Astrocyte of the cerebellum (primary cell): Measurements from ENCODE around the gene TMSB4X.

Experiments
- DNase-seq: peaks from one replicate; pipeline ENCODE4 v3.0.0-alpha.2; 2011; ENCODE audit warnings: low read depth
- H3K4me3 ChIP-seq: 2 replicates; pipeline ENCODE4 v1.5.1; 2011; ENCODE audit warnings: mild to moderate bottlenecking, low read depth, low read length, moderate library complexity
- in situ Hi-C: cut with HindIII; loops from 2 replicates; pipeline ENCODE4 v1.10.0; 2017; ENCODE audit warnings: low sequenced_read_pairs
- TF ChIP-seq, protein P1 (sequence below): IDR thresholded peaks from 2 replicates; pipeline ENCODE4 v1.5.1; 2012; ENCODE audit warnings: low read length, low read depth, moderate library complexity, mild to moderate bottlenecking; ENCODE audit errors: missing control alignments

The TMSB4X gene

DNA sequence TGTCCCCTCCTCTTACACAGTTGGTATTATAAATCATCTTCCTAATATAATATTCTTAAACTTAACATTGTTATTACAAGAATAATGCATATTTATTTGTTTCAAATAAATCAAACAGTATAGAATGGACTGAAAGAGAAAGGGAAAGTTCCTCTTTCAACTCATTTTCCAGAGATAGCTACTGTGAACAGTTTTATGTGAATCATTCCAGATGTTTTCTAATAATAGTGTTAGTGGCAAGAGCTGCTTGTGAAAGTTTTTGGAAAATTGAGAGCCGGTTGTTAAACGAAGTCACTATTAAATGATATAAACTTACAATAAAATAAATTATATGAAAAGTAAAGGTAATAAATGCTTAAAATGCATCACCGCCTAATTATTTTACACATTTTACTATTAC, 14.6 kb downstream of the TMSB4X start:
- in situ Hi-C loops = no loop called here
- no peak for DNase-seq
- no peak overlapping the region for H3K4me3 ChIP-seq
- TF ChIP-seq, protein P1, sequence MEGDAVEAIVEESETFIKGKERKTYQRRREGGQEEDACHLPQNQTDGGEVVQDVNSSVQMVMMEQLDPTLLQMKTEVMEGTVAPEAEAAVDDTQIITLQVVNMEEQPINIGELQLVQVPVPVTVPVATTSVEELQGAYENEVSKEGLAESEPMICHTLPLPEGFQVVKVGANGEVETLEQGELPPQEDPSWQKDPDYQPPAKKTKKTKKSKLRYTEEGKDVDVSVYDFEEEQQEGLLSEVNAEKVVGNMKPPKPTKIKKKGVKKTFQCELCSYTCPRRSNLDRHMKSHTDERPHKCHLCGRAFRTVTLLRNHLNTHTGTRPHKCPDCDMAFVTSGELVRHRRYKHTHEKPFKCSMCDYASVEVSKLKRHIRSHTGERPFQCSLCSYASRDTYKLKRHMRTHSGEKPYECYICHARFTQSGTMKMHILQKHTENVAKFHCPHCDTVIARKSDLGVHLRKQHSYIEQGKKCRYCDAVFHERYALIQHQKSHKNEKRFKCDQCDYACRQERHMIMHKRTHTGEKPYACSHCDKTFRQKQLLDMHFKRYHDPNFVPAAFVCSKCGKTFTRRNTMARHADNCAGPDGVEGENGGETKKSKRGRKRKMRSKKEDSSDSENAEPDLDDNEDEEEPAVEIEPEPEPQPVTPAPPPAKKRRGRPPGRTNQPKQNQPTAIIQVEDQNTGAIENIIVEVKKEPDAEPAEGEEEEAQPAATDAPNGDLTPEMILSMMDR = no peak

DNA sequence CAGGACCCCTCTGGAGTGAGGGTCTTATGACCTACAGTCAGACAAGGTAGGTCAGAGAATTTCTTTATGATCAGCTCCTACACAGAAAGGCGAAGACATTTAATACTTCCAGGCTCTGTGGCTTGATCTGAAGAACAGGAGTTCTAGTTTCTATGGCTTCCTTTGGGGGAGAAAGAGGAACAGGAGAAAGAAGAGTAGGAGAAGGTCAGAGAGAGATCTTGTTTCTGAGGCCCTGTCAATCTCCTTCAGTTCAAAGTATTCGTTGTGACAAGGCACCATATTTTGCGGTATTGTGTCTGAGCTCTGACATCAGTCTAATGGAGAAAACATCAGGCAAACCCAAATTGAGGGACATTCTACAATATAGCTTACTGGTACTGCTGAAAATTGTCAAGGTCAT, 16.7 kb downstream of the TMSB4X start:
- in situ Hi-C loops = no loop called here

DNA sequence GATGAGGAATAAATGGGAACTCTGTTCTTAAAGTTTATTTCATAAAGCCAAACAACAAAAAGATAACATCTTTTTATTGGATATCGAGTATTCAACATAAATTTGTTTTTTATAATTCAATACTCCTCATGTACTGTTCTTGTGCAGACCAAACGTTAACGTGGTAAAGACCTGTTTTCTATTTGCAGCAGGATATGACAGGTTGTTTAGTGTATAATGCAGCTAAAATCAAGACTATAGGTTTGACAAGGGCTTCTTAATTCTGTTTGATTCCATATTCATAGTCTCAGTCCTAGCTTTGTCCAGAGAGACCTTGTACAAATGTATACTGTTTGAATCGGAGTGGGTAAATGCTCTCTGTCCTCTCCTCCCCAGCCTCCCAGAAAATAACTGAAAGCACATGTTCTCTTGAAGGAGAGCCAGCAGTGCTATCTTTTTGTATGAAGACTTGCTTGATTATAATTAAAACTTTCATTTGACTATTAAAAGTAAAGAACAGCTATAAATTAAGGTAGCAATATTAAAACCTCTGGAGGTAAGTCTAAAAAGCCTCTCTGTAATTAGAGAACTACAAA, 17.7 kb downstream of the TMSB4X start:
- TF ChIP-seq, protein P1 = no peak
- no peak overlapping the region for H3K4me3 ChIP-seq
- DNase-seq = no peak
- in situ Hi-C loops = no loop called here

More for the DNA sequence above, 16.7 kb downstream of the TMSB4X start:
- TF ChIP-seq, protein P1 = no peak
- DNase-seq = no peak
- H3K4me3 ChIP-seq = no peak overlapping the region

DNA sequence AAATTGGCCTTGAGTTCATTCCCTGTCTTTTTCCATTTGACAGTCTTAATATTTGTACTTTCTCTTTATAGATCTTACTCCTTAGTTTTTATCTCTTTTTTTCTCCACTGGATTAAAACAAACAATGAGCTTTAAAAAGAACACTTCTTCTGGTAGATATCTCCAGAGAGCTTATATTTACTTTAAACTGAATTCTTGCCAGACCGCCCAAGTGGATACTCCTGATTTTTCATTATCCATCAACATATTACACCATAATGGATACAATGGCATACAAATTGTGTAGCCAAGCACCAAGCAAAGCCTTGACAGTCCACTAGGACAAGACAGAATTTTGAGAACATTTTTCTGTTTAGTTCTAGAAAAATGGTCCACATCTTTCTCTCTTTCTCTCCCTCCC, 18.9 kb downstream of the TMSB4X start:
- in situ Hi-C loops = no loop called here
- no peak for DNase-seq
- no peak overlapping the region for H3K4me3 ChIP-seq
- TF ChIP-seq, protein P1 = no peak

DNA sequence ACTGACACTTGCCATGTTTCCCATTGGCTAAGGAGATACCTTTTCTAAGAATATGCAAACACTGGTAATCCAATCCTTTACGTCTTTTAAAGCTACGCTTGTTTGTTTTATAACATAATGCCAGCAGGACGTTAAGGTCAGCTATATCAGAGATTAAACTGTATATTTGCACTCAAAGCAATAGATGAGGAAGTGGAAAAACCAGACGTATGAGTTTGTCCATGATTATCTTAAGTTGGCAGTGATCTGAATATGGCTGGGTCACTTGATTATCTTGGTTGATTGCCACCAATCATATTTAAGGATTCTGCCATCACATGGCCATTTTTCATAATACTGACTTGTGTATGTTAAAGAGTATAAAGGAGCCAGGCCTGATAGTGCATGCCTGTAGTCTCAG, 19.4 kb downstream of the TMSB4X start:
- DNase-seq = no peak
- in situ Hi-C loops = no loop called here
- no peak overlapping the region for H3K4me3 ChIP-seq
- TF ChIP-seq, protein P1 = no peak

DNA sequence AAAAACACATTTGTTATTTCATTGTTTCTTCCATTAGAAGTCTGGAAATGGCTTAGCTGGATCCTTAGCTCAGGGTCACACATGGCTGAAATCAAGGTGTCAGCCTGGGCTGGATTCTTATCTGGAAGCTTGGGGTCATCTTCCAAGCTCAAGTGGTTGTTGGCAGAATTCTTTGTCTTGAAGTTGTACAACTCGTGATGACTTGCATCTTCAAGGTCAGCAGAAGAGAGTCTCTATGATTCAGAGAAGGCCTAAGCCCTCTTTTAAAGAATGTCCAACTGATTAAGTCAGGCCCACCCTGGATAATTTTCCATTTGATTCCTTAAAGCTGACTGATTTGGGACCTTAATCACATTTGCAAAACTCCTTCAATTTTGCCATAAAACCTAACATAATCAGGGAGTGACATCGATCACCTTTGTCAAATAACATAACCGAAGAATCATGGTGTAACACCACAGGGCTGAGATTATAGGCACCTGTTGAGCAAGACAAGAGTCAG, 22.1 kb downstream of the TMSB4X start:
- no peak overlapping the region for H3K4me3 ChIP-seq
- TF ChIP-seq, protein P1 = no peak
- no peak for DNase-seq
- in situ Hi-C loops = loop anchor here (5.0 kb wide), 1 partner anchor 90 kb away; no protein-coding TSS in a partner anchor
